Liver (tissue), 3 donors: ENCODE data around the gene SPACDR.

Experiments
- FOXA1 ChIP-seq: IDR thresholded peaks from 2 replicates; pipeline ENCODE4 v1.6.1; 2016; ENCODE audit warnings: antibody characterized with exemption
- GABPA ChIP-seq, 2 donors: IDR thresholded peaks in 1 of 2; conservative IDR thresholded peaks in 1 of 2; 2 replicates each; pipeline ENCODE4 v1.6.1; 2016; ENCODE audit warnings: antibody characterized with exemption in 2 of 2, mild to moderate bottlenecking in 1 of 2, moderate library complexity in 1 of 2
- RXRA ChIP-seq, 2 donors: IDR thresholded peaks; 2 replicates each; pipeline ENCODE4 v1.6.1; 2017 to 2018; ENCODE audit warnings: antibody characterized with exemption in 2 of 2, mild to moderate bottlenecking in 1 of 2
- TAF1 ChIP-seq: conservative IDR thresholded peaks from 2 replicates; pipeline ENCODE4 v1.6.1; 2016; ENCODE audit warnings: antibody characterized with exemption, mild to moderate bottlenecking
- TF ChIP-seq, protein P1 (sequence below): IDR thresholded peaks from 2 replicates; pipeline ENCODE4 v1.6.1; 2016; ENCODE audit warnings: antibody characterized with exemption
- TF ChIP-seq, protein P2 (sequence below): fragments of 150-350 bp; IDR thresholded peaks from 2 replicates; pipeline ENCODE4 v1.5.1; 2017; ENCODE audit warnings: improper control_type of control experiment, low read depth, low read length; ENCODE audit not compliant: missing input control
- donor health status: healthy.
- donor health status: healthy.

DNA sequence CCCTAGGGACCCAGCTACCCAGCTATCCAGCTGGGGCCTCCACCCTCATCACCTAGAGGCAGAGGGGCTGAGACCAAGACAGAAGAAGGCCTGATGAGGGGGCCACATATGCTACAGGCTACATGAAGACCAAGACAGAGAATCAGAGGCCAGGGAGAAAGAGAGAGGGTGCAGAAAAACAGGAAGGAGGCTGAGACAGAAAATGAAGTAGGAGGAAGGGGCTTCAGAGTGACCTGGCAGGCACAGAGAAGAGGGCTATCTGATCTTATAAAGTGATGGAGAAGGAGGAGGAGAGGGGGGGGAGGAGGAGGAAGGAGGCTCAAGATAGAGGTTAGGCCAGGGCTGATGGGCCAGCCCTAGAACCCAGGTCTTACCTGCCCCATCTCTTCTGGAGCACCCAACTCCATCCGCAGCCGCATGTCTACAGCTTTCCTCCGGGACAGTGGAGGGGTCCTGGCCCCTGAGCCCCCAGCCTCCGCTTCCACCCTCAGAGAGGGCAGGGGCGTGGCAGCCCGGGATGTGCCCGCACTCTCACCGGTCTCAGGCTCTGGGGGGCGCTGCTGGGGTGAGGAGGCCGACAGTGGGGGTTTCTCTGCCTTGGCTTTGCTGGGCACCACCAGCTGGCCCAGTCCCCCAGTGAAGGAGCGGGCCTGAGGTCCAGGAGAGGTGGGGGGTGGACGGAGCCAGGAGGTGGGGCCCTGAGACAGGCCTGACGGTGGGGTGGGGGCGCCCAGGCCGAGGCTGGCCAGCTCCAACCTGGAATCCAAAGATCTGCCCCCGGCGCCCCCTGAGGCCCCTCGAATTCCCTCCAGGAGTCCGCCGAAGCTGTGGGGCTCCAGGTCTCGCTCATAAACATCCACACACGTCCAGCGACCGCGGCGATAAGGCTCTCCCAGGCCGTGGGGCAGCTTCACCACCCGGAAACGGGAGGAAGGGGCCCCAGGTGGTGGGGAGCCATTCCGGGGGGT, 13.1 kb upstream of the SPACDR start:
- TF ChIP-seq, protein P1, sequence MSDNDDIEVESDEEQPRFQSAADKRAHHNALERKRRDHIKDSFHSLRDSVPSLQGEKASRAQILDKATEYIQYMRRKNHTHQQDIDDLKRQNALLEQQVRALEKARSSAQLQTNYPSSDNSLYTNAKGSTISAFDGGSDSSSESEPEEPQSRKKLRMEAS: no peak
- TF ChIP-seq, protein P2, sequence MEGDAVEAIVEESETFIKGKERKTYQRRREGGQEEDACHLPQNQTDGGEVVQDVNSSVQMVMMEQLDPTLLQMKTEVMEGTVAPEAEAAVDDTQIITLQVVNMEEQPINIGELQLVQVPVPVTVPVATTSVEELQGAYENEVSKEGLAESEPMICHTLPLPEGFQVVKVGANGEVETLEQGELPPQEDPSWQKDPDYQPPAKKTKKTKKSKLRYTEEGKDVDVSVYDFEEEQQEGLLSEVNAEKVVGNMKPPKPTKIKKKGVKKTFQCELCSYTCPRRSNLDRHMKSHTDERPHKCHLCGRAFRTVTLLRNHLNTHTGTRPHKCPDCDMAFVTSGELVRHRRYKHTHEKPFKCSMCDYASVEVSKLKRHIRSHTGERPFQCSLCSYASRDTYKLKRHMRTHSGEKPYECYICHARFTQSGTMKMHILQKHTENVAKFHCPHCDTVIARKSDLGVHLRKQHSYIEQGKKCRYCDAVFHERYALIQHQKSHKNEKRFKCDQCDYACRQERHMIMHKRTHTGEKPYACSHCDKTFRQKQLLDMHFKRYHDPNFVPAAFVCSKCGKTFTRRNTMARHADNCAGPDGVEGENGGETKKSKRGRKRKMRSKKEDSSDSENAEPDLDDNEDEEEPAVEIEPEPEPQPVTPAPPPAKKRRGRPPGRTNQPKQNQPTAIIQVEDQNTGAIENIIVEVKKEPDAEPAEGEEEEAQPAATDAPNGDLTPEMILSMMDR: no peak
- no peak for TF ChIP-seq FOXA1
- no peak for TF ChIP-seq RXRA (IDR thresholded peaks at IDR 0.05)
- no peak for TF ChIP-seq TAF1
- TF ChIP-seq GABPA (IDR thresholded peaks at IDR 0.05 in 1 of 2, conservative IDR thresholded peaks at IDR 0.05 in 1 of 2): no peak
